DOHH2 (cell line): Measurements from ENCODE around the gene GPR107.

Source experiments
- EZH2phosphoT487 ChIP-seq: fragments of 200-600 bp; sonication (generic); IDR thresholded peaks from 2 replicates; pipeline ENCODE4 v1.6.1; 2017; ENCODE audit warnings: borderline replicate concordance, mild to moderate bottlenecking, antibody characterized with exemption, low read length, moderate library complexity, mixed read lengths
- TF ChIP-seq, protein P1 (sequence below): fragments of 200-600 bp; sonication (generic); IDR thresholded peaks from one replicate; pipeline ENCODE4 v1.5.1; 2014; ENCODE audit warnings: antibody characterized with exemption, mild to moderate bottlenecking, low read depth, low read length; ENCODE audit not compliant: poor library complexity, severe bottlenecking

- TF ChIP-seq, protein P1, sequence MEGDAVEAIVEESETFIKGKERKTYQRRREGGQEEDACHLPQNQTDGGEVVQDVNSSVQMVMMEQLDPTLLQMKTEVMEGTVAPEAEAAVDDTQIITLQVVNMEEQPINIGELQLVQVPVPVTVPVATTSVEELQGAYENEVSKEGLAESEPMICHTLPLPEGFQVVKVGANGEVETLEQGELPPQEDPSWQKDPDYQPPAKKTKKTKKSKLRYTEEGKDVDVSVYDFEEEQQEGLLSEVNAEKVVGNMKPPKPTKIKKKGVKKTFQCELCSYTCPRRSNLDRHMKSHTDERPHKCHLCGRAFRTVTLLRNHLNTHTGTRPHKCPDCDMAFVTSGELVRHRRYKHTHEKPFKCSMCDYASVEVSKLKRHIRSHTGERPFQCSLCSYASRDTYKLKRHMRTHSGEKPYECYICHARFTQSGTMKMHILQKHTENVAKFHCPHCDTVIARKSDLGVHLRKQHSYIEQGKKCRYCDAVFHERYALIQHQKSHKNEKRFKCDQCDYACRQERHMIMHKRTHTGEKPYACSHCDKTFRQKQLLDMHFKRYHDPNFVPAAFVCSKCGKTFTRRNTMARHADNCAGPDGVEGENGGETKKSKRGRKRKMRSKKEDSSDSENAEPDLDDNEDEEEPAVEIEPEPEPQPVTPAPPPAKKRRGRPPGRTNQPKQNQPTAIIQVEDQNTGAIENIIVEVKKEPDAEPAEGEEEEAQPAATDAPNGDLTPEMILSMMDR, result no peak
- no peak for TF ChIP-seq EZH2phosphoT487
Observed at GRCh38 chr9:130181678-130182380, 128.1 kb downstream of the GPR107 start.
